Measurements from ENCODE around the gene SRRM1.
A peak's percentile ranks its signal among the peaks of the same experiment; 100 is the strongest.
"Not testable (repeated sequence)": the region's sequence is repeated elsewhere in the genome, so short reads cannot be mapped to it uniquely, and the experiment has no call there.

SRRM1 gene

DNA sequence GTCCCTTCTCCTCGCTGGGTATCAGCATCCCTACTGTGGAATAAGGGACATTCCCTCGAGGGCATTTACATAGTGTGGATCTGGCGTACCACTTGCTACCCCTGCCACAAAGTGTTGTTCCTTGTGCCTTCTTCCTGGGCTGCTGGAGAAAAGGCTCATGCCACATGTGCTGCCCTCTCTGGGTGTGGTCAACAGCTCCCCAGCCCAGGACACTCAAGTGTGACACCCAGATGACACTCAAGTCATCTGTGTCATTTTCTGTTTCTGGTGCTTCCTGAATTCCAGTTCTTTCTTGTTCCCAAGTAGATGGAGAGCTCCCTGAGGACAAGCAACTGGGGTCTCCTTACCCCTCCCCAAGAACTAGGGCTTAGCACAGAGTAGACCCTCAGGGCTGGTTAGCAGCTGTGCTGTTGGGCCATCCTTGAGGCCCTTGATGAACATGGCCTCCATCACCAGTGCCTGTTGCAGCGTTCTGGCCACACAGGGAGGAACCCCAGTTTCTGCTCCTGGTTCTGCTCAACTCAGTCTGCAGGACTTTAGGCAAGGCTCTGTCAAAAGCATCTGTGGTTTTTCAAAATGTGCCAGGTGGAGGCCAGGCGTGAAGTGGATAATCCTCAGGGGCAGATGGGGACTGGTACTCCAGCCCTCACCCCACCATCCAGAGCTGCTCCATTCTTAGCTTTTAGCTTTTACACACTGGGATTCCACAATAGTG lies 53.1 kb downstream of the SRRM1 start:
- no peak for DNase-seq

DNA sequence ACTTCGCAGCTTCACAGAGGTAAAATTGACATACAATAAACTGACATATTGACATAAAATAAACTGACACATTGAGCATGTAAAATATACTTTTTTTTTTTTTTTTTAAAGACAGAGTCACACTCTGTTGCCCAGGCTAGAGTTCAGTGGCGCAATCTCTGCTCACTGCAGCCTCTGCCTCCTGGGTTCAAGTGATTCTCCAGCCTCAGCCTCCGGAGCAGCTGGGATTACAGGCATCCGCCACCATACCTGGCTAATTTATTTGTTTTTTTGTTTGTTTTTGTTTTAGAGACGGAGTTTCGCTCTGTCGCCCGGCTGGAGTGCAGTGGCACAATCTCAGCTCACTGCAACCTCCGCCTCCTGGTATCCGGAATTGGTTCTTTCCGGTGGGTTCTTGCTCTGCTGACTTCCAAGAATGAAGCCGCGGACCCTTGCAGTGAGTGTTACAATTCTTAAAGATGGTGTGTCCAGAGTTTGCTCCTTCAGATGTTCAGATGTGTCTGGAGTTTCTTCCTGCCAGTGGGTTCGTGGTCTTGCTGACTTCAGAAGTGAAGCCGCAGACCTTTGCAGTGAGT lies 53.7 kb downstream of the SRRM1 start:
- no peak for DNase-seq

DNA sequence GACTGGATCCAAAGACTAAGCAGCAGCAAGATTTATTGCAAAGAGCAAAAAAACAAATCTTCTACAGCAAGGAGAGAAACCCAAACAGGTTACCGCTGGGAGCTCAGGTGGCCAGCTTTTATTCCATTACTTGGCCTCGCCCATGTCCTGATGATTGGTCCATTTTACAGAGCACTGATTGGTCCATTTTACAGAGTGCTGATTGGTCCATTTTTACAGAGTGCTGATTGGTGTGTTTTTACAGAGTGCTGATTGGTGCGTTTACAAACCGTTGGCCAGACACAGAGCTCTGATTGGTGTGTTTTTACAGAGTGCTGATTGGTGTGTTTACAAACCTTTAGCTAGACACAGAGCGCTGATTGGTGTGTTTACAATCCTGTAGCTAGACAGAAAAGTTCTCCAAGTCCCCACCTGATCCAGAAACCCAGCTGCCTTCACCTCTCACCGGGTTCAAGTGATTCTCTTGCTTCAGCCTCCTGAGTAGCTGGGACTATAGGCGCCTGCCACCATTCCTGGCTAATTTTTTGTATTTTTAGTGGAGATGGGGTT lies 54.4 kb downstream of the SRRM1 start:
- not testable (repeated sequence) for DNase-seq

DNA sequence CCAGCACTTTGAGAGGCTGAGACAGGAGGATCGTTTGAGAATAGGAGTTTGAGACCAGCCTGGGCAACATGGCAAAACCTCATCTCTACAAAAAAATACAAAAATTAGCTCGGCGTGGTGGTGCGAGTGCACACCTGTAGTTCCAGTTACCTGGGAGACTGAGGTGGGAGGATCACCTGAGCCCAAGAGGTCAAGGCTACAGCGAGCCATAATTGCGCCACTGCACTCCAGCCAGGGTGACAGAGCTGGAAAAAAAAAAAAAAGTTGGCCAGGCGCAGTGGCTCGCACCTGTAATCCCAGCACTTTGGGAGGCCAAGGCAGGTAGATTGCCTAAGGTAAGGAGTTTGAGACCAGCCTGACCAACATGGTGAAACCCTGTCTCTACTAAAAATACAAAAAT lies 55.2 kb downstream of the SRRM1 start:
- DNase-seq = not testable (repeated sequence)

DNA sequence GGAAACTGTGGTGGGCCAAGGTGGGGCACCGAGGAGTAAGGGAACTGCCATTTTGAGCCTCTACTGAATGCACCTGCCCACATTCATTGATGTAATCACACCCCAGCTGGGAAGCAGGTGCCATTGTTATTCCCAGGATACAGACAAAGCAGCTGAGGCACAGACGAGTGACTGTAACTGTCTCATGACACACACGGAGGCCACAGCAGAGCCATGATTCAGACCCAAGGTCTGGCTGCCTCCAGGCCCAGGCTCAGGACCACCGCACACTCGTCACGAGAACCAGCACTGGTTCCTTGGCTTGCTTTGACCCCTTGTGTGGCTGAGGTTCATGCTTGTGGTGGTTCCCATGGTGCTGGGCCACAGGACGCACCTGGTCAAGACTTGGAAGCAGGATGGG lies 56.5 kb downstream of the SRRM1 start:
- DNase-seq = no peak

DNA sequence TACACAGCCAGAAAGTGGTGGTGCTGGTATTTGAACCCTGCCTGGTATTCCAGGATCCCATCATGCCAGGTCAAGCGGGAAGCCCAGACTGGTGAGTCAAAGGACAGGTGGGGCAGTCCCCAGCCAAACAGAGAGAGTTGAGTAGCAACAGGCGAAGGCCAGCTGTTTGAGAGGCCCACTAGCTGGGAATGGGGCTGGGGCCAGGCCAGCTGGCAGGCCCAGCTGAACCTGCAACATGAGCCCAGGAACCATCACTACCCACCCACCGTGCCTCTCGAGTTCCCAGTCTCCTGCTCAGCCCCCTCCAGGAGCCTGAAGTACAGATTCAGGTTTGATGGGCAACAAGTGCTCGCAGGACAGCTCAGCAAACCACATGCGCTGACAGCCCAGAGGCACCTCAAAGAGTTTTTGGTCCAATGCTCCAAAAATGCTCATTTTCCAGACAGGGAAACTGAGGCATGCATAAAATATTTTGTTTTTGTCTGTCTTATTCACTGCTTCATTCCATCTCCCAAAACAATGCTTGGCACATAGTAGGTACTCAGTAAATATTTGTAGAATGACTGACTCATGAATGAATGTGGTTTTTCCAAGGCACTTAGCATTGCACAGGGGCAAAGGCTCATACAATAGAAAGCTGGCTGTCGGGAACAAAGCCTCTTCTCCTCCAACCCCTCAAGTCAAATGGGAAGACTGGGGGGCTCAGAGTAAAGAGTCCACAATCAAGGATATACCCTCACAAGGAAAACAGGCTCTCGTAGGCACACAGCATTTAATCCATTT lies 59.6 kb downstream of the SRRM1 start:
- no peak for DNase-seq

DNA sequence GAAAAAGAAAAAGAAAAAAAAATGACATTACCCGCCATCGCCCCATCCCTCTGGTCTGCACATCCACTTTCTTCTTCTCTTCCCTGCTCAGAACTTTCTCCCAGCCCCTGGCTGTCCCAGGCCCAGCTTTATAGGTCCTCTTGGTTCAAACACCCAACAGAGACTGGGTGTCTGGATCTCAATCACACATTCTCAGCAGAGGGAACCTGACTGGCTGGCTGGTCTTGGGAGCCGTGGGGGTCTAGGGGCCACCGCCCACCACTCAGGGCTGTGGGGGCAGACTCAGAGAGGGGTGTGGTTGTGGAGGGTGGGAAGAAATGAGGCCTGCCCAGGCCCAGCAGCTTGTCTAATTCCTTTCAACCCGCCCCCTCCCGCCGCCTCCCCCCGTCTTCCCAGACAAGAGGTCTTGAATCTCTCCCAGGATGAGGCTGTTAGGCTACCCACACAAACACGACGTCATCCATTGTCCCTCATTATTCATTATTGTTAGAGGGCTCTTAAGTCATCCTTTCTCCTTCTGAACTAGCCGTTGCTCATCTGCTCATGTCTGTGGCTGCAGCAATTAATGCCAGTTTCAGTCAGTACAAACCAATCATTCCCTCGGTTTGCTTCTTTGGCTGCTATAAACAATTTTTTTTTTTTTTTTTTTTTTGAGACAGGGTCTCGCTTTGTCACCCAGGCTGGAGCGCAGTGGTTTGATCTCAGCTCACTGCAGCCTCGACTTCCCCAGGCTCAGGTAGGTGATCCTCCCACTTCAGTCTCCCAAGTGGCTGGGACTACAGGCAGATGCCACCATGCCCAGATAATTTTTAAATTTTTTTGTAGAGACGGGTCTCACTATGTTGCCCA lies 61.5 kb downstream of the SRRM1 start:
- no peak for DNase-seq

DNA sequence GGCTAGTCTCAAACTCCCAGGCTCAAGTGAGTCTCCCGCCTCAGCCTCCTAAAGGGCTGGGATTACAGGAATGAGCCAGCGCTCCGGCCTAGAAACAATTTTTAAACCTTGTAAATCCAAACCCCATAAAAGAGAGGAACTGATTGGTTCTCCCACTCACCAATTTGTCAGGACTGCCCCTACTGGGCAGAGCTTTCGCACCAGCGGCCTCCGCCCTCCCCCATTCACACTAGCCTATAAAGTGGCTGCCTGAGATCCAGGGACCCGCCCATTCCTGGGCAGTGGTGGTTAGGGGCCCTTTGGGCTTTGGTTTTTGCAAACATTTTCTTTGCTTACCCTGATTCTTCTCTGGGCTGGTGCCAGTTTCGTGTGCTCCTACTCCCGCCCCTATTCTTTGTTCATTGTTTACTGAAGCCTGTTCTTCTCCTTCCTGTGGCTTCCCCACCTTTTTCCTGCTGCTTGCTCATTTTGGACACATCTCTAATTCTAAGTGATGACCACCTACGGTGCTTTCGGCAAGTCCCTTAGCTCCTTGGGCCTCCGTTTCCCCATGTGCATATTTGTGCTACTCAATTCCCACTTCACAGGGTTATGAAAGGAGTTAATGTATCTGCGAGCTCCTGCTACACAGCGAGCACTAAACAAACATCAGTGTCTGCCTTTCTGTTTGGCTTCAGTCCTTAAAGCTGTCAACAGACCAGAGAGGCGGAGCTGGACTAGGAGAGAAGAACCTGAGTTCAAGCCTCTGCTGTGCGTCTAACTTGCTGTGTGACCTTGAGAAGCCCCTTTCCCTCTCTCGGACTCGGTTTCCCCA lies 62.4 kb downstream of the SRRM1 start:
- DNase-seq = peak in 1 of 2 donors; percentile 4

DNA sequence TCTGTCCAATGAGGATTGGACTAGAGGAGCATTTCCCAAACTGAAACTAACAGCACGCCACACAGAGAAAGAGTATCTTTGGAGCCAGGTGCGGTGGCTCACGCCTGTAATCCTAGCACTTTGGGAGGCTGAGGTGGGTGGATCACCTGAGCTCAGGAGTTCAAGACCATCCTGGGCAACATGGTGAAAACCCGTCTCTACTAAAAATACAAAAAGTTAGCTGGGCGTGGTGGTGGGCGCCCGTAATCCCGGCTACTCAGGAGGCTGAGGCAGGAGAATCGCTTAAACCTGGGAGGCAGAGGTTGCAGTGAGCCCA lies 62.9 kb downstream of the SRRM1 start:
- DNase-seq = not testable (repeated sequence)

DNA sequence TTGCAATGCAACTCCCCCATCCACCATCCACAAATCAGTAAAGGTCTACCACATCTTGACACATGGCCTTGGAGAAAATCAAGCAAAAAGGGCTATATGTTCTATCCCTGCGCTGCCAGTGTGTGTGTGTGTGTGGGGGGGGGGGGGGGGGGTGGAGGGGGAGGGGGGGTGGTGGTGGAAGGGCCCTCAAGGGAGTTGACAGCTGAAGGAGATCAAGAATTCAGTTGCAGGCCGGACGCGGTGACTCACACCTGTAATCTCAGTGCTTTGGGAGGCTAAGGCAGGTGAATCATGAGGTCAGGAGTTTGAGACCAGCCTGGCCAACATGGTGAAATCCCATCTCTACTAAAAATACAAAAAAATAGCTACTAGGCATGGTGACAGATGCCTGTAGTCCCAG lies 64.6 kb downstream of the SRRM1 start:
- no peak for DNase-seq

DNA sequence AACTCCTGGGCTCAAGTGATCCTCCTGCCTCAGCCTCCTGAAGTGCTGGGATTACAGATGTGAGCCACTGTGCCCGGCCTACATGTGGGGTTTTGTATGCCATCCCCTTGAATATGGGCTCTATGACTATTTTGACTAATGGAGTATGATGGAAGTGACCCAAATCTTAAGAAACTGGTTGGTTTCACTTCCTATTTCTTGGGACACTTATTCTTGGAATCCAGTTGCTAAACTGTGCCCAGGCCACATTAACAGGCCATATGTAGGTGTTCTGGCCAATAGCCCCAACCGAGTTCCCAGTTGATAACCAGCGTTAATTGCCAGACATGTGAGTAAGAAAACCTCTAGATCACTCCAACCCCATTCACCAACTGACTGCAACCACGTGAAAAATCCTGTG lies 65.8 kb downstream of the SRRM1 start:
- DNase-seq = no peak

DNA sequence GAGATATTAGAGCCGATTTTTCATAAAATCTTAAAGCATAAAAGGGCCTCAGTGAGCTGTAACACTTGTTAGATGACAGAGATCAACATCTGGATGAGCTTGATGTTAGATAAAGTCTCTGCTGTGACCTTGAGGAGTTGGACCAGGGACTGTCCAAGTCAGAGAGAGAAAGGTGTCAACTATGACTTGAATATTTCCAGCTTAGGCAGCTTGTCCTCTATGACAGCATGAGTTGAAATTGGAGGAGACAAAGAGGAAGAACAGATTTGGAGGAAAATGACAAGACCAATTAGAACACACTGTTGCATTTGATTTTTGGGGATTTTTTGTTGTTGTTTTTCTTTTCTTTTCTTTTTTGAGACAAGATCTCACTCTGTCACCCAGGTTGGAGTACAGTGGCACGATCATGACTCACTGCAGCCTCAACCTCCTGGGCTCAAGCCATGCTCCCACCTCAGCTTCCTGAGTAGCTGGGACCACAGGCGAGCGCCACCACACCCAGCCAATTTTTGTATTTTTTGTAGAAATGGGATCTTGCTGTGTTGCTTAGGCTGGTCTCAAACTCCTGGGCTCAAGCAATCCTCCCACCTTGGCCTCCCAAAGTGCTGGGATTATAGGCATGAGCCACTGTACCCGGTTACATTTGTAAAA lies 66.8 kb downstream of the SRRM1 start:
- no peak for DNase-seq

DNA sequence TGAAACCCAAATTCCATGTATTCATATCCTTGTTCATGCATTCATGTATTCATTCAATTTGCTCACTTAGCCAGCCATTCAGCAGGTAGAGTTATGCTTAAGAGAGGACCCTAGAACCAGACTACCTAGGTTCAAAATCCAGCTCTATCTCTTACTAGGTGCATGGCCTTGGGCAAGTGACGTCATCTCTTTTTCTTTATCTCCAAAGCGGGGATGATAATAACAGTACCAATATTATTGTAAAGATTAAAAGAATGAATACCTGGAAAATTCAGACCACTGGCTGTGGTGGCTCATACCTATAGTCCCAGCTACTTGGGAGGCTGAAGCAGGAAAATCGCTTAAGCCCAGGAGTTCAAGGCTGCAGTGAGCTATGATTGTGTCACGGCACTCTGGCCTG lies 68.2 kb downstream of the SRRM1 start:
- no peak for DNase-seq

DNA sequence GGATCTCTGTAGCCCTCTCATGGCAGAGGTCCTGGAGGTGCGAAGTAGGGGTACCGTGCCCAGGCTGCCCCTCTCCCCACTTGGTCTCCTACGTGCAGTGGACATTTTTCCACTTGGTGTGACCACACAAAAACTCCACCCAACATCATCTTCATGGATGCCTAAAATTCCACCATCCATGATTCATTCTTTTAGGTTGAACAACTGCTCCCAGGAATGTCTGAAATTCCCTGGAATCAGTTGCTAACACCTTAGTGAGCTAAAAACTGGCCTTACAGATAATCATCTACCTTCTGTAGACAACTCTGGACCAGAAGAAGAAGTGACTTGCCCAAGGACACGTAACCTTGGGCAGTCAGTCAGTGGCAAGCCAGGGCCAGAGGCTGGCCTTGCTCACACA lies 70.1 kb downstream of the SRRM1 start:
- DNase-seq = no peak

DNA sequence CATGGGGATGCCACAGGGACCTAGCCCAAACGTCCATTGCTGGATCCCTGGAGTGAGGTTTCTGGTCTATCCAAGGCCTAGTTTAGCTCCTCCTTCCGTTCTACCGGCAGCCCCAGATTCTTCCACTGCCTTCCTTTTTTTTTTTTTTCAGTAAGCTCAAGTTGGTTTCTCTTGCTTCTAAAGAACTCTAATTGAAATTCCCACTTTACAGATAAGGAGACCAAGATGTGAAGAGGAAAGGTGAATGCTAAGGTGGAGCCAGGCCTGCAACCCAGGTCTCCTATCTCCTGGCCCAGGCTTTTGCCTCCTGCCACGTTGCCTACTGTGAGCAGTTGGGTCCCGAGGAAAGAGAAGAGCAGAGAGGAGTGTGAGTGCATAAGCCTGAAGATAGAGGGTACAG lies 70.6 kb downstream of the SRRM1 start:
- DNase-seq = no peak

DNA sequence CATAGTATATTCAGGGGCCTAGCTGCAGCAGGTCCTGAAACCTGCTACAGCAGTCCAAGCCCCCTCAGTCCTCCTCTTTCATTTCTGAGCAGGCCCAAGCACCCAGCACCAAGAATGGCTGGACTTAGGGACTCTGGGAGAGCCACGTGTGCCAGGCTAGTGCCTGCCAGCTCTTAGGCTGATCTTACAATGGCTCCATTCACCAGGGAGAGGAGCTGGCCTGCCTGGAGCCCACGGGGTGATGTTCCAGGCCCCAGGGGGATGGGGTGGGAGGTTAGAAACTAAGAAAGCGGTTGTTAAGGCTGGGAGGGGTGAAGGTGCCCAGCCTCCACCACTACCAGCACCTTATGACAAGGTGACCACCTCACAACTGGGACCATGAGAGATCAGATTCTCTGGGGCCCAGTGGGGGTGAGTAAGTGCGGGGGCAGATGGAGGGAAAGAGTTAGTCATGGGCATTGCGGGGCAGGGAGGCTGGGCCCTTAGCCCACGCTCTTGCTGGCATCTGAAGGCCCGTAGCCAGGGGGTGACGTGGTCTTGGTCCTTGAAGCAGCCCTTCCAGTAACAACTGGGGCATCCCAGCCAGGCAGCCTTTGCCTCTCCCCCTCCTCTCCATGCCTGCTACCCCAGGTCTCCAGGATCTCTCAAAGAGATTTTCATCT lies 71.9 kb downstream of the SRRM1 start:
- DNase-seq = peak; percentile 8 to 25

DNA sequence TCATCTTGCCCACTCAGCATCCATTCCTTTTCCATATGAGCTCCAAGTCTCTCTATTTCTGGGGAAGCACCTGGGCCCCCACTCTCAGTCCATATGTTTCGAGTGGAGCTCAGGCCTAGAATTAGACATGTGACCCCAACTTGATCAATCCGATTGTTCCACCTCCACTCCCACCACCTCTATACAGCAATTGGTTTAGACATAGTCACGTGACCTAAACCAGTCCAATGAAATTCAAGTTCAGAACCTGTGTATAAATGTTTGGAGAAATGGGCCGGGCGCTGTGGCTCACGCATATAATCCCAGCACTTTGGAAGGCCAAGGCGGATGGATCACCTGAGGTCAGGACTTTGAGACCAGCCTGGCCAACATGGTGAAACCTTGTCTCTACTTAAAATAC lies 72.6 kb downstream of the SRRM1 start:
- DNase-seq = no peak

DNA sequence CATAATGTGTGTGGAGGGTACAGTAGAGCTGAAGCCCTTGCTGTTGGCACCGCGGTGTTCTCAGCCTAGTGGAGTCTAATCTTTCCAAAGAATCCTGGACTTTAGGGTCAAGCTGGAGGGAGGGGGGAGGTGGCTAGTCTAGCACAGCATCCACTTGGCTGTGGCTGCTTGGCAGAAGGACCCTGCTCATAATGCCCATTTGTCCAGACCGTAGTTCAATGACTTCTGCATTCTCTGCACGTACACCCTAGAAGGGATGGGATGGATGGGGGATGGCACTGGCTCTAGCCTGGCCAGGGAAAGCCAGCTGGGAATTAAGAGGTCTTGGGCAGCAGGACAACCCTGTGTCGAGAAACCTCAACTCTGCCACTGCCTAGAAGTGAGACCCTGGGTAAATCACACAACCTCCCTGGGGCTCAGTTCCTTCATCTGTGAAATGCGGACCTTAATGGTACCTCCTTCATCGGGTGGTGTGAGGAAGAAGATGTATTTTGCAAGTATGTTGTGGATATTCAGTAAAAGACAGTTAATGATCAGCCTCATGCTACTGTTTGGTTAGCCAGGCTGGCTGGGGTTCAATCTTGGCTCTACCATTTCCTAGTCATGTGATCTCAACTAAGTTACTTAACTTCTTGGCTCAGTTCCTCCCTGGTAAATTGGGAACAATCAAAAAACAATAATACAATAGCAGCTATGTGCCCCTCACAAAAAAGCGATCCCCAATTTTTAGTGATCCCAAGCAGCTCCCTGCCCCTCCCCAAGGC lies 75.0 kb downstream of the SRRM1 start:
- no peak for DNase-seq

DNA sequence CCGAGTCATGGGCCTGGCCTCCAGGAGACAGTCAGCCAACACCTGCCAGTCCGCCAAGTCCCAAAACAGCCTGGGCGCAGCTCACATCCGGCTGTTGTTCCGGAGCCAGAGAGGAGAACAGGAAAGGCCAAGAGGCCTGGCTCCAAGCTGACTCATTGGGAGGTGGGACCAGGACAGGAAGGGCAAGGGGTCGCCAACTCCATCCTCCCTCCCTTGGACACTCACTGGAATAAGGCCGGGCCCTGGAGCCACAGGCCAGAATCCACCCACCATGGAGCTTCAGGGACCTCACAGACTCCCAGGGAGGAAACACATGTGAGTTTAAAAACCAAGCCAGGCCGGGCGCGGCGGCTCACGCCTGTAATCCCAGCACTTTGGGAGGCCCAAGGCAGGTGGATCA lies 77.0 kb downstream of the SRRM1 start:
- DNase-seq = no peak

DNA sequence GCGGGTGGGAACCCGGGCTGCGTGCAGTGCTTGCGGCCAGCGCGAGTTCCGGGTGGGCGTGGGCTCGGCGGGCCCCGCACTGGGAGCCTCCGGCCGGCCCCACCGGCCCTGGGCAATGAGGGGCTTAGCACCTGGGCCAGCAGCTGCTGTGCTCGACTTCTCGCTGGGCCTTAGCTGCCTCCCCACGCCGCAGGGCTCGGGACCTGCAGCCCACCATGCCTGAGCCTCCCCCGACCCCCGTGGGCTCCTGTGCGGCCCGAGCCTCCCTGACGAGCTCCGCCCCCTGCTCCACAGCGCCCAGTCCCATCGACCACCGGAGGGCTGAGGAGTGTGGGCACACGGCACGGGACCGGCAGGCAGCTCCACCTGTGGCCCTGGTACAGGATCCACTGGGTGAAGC lies 78.4 kb downstream of the SRRM1 start:
- no peak for DNase-seq

Measured in stimulated activated CD4-positive, alpha-beta T cell treated with anti-CD3 and anti-CD28 coated beads, Interleukin-2, amount 100 ng/mL, for 48 hours (primary cell).